Anterior cingulate cortex (tissue), 58 donors: ENCODE data around the gene SPATS2.

Experiments
- DNase-seq, 58 donors: peaks; one replicate each; lab custom pipeline; 2025; lab: John Stamatoyannopoulos, UW

SPATS2 gene

GRCh38 chr12:49536526-49537071, 169.3 kb downstream of the SPATS2 start:
- DNase-seq = no peak

- peak in 1 of 58 donors; percentile 57 for DNase-seq
Observed at GRCh38 chr12:49537231-49537751, 170.0 kb downstream of the SPATS2 start.

- peak in 23 of 58 donors; percentile 20 to 65 (median 44) for DNase-seq
Observed at GRCh38 chr12:49537752-49538509, 170.7 kb downstream of the SPATS2 start.

- DNase-seq = peak in 54 of 58 donors; percentile 28 to 89 (median 68)
Observed at GRCh38 chr12:49538510-49539403, 171.5 kb downstream of the SPATS2 start, which contains the start of gene KCNH3. Gene KCNH3, plus strand, starts transcription at chr12:49539030. Its CDS starts 387 bp downstream, at chr12:49539417.

- no peak for DNase-seq
Observed at GRCh38 chr12:49539406-49540228, 172.4 kb downstream of the SPATS2 start.

GRCh38 chr12:49540229-49541139, 173.2 kb downstream of the SPATS2 start:
- no peak for DNase-seq

GRCh38 chr12:49541140-49541861, 174.0 kb downstream of the SPATS2 start:
- DNase-seq = no peak

GRCh38 chr12:49541911-49542505, 174.7 kb downstream of the SPATS2 start:
- DNase-seq = no peak

- no peak for DNase-seq
Observed at GRCh38 chr12:49542592-49543160, 175.4 kb downstream of the SPATS2 start.

GRCh38 chr12:49543221-49543913, 176.1 kb downstream of the SPATS2 start:
- no peak for DNase-seq

GRCh38 chr12:49543914-49544815, 176.9 kb downstream of the SPATS2 start:
- peak in 4 of 58 donors; percentile 24 to 41 (median 28) for DNase-seq

- no peak for DNase-seq
Observed at GRCh38 chr12:49545815-49546214, 178.6 kb downstream of the SPATS2 start.

GRCh38 chr12:49546481-49546880, 179.2 kb downstream of the SPATS2 start:
- no peak for DNase-seq

GRCh38 chr12:49547090-49547690, 179.9 kb downstream of the SPATS2 start:
- no peak for DNase-seq

- DNase-seq = peak in 2 of 58 donors; percentile 23 to 39
Observed at GRCh38 chr12:49548481-49548821, 181.2 kb downstream of the SPATS2 start.
